ENCODE results near the gene RASL12. TPM values are rescaled to one million over a fixed set of nuclear protein-coding genes. Genes with fewer than 3 reads are reported as not detected.
"Not testable (repeated sequence)": the region's sequence is repeated elsewhere in the genome, so short reads cannot be mapped to it uniquely, and the experiment has no call there.

The RASL12 gene
- total RNA-seq, 4 donors from 2014 or later = 41.4 to 83.5 (median 78.7) TPM

DNA sequence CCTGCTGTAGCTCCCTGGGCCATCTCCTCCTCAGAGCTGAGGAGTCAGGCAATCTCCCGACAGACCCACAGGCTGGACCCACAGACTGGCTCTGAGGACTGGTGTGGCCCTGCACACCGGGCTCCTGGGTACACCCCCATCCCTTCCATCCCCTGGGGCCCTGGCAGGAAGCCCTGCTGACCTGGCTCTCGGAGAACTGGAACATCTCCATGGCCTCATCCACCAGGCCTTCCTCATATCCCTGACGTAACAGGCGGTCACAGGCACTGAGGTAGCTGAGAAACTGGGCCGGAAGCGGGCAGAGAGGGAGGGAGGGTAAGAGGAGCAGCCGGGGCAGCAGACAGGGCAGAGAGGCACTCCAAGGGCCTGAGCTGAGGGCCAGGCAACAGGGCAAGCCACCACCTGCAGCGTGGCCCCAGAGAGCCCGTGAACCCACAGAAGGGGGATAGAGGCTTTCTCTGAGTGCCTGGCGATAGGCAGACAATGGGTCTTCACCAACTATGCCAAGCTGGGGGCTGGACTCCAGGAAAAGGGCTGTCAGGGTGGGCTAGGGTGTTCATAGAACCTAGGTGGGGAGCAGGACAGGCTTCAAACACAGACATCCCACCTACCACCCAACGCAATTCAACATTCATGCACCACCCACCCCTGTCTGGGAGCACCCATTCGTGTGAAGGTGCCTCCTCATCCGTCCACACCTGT lies 26.7 kb upstream of the RASL12 start:
- Histone ChIP-seq H3K36me3 (peaks cover 0 to 50% (median 0%) of the 10 kb centered on the region in 3 donors), H3K4me1 (peaks cover 0 to 34% (median 1%) of the 10 kb centered on the region in 4 donors), H3K4me3 (no peak overlapping the region), H3K27ac (peak overlapping the region in 1 of 4 donors; percentile 7), H3K27me3 (no peaks in the 10 kb centered on the region), H3K9me3 (no peaks in the 10 kb centered on the region)
- TF ChIP-seq, protein P1, sequence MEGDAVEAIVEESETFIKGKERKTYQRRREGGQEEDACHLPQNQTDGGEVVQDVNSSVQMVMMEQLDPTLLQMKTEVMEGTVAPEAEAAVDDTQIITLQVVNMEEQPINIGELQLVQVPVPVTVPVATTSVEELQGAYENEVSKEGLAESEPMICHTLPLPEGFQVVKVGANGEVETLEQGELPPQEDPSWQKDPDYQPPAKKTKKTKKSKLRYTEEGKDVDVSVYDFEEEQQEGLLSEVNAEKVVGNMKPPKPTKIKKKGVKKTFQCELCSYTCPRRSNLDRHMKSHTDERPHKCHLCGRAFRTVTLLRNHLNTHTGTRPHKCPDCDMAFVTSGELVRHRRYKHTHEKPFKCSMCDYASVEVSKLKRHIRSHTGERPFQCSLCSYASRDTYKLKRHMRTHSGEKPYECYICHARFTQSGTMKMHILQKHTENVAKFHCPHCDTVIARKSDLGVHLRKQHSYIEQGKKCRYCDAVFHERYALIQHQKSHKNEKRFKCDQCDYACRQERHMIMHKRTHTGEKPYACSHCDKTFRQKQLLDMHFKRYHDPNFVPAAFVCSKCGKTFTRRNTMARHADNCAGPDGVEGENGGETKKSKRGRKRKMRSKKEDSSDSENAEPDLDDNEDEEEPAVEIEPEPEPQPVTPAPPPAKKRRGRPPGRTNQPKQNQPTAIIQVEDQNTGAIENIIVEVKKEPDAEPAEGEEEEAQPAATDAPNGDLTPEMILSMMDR (IDR thresholded peaks at IDR 0.05) = no peak
- TF ChIP-seq EP300 (IDR thresholded peaks at IDR 0.05) (no peak), POLR2A (IDR thresholded peaks at IDR 0.05) (no peak)
- no peak for DNase-seq (ENCODE audit: low spot score in 2 of 2)
- WGBS, 2 donors = 79 to 82% methylated on average over 13 to 14 of the region's 14 CpGs

DNA sequence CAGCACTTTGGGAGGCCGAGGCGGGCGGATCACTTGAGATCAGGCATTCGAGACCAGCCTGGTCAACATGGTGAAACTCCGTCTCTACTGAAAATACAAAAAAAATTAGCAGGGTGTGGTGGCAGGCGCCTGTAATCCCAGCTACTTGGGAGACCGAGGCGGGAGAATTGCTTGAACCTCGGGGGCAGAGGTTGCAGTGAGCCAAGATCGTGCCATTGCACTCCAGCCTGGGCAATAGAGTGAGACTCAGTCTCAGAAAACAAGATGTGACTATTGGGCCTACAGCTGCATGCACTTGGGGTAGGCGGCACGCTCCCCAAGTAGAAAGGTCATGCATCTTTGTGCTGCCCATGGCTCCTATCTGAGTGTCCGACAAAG lies 26.0 kb upstream of the RASL12 start:
- Histone ChIP-seq H3K36me3 (peaks cover 0 to 44% (median 0%) of the 10 kb centered on the region in 3 donors), H3K27ac (peak overlapping the region in 1 of 4 donors; percentile 7), H3K4me1 (peaks cover 0 to 40% (median 5%) of the 10 kb centered on the region in 4 donors)
- H3K27me3 ChIP-seq; H3K9me3 ChIP-seq; H3K4me3 ChIP-seq; DNase-seq (ENCODE audit: low spot score in 2 of 2): not testable (repeated sequence)
- 78 to 86% methylated on average over 13 of the region's 13 CpGs for WGBS, 2 donors

DNA sequence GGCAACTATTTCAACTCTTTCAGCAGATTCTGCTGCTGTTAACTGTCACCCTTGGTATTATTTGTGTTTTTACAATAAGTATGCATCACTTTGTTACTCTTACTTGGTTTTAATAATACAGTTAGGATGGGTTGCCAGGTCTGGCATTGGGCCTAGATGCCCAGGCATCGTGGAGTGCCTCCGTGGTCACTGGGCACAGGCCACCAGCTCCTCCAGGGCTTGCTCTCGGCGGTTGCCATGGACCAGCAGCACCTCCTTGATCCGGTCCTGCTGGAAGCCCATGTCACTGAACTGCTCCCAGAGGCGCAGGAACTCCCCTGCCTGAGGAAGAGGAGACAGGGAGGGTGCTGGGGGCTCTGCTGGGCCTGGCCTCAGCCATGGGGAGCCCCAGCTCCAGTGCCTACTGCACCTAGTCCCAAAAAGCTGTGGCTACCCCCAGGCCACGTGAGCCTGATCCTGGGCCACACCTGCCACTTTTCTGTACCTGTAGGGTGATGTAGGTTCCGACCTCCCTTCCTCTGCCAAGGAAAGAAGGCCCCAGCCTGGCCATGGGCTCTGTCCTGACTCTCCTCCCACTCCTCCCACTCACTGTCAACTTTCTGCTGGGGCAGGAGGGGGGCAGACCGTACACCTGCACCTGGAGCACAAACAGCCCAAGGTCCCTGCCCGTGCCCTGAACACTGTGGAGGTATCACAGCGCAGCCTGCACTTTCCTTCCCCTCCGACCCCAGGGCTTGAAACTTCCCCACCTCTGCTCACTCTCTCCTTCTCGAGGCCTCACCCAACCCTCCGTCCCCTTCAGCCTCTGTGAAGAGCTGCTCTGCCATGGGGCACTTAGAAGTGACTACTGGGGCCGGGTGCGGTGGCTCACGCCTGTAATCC lies 25.4 kb upstream of the RASL12 start:
- no peak for DNase-seq (ENCODE audit: low spot score in 2 of 2)
- TF ChIP-seq, protein P1 (IDR thresholded peaks at IDR 0.05) = no peak
- 84 to 91% methylated on average over 16 of the region's 17 CpGs for WGBS, 2 donors
- H3K36me3 ChIP-seq = peaks cover 0 to 37% (median 0%) of the 10 kb centered on the region in 3 donors
- H3K9me3 ChIP-seq = no peaks in the 10 kb centered on the region
- no peaks in the 10 kb centered on the region for H3K27me3 ChIP-seq
- H3K4me1 ChIP-seq = peaks cover 0 to 47% (median 5%) of the 10 kb centered on the region in 4 donors
- no peak overlapping the region for H3K27ac ChIP-seq
- H3K4me3 ChIP-seq = no peak overlapping the region

DNA sequence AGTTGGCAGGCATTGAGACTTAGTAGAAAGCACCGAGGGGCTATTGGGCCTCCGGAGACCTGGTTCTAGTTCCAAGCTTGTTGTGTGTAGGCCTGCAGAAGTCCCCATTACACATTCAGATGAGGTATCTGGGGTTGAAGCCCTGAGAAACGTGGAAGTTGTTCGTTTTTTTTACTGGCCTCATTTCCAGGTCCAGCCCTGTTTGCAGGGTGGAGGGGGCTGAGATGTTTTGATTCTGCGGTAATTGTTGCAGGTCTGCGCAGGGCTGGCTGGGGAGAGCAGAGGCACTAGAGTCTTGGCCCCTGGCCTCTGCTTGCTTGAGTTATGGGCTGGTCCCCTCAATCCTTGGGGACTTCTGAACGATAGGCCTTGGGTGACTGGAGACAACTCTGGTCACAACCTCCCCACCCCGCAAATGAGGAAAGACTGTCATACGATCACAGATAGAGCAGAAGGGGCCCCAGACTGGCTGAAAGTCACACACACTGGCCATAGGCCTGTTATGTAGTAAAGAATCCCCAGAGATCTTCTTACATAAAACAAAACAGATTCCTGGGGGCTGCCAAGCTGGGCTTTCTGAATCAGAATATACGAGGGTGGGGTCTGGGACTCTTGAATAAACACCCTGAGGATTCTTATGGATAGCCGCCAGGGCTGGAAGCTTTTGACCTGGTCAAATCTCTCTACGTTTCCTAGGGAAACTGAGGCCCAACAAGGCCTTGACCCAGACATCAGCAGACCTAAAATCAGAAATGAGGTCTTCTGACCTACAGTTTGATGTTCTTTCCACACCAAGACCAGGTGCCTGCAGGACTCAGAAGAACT lies 24.4 kb upstream of the RASL12 start:
- 46 to 64% methylated on average over 11 to 12 of the region's 12 CpGs for WGBS, 2 donors

More for the DNA sequence above, 24.4 kb upstream of the RASL12 start:
- TF ChIP-seq, protein P1 (IDR thresholded peaks at IDR 0.05) = no peak
- no peak for TF ChIP-seq EP300 (IDR thresholded peaks at IDR 0.05)
- TF ChIP-seq POLR2A (IDR thresholded peaks at IDR 0.05) = no peak
- no peak for DNase-seq (ENCODE audit: low spot score in 2 of 2)
- Histone ChIP-seq H3K36me3 (peaks cover 0 to 27% (median 0%) of the 10 kb centered on the region in 3 donors), H3K4me1 (peaks cover 0 to 57% (median 7%) of the 10 kb centered on the region in 4 donors), H3K27me3 (no peaks in the 10 kb centered on the region), H3K4me3 (no peak overlapping the region), H3K27ac (peak overlapping the region in 2 of 4 donors; percentile 37 to 74), H3K9me3 (no peaks in the 10 kb centered on the region)
